HG03175 (cell line): ENCODE results near the gene CR1.
"Not testable (repeated sequence)": the region's sequence is repeated elsewhere in the genome, so short reads cannot be mapped to it uniquely, and the experiment has no call there.

Experiments
- ATAC-seq: cut with Tn5 transposase; IDR thresholded peaks from one replicate; pipeline ENCODE4 v1.9.1; 2021; ENCODE audit warnings: mild to moderate bottlenecking, moderate library complexity; ENCODE audit not compliant: unreplicated experiment

Gene CR1

GRCh38 chr1:207502726-207503125 is 6.8 kb downstream of the CR1 start:
- ATAC-seq, result no peak

DNA sequence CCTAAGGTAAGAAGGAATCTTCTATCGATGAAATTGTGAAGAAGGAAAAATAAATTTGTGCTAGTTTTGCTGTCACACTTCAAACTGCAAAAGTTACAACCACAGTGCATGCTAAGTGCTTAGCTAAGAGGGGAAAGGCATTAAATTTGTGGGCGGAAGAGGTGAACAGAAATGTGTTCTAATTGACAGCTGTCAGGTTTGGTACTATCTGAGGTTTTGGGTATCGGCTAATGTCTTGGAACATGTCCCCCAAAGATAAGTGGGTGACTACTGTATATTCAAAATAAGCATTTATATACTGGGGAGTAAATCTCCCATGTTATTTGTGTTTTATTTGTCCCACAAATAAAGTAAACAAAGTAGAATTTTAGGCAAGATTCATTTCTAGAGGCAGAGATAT is 8.0 kb downstream of the CR1 start:
- no peak for ATAC-seq

GRCh38 chr1:207504438-207504837 is 8.5 kb downstream of the CR1 start:
- ATAC-seq, result no peak

DNA sequence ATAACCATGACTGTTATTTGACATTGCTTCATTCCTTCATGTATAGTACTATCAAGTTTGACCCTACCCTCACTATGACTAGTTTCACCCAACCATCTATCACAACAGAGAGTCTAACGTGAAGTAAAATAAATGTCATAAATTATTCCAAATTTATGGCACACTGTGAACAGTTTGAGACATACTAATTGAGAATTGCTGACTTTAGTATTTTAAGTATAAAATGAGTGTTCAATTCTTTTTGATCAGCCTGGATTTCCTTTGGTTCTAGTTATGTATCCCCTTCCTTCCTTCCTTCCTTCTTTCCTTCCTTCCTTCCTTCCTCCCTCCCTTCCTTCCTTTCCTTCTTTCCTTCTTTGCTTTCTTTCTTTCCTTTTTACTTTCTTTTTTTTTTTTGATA is 14.5 kb downstream of the CR1 start:
- no peak for ATAC-seq

GRCh38 chr1:207514890-207515289 is 18.9 kb downstream of the CR1 start:
- no peak for ATAC-seq

DNA sequence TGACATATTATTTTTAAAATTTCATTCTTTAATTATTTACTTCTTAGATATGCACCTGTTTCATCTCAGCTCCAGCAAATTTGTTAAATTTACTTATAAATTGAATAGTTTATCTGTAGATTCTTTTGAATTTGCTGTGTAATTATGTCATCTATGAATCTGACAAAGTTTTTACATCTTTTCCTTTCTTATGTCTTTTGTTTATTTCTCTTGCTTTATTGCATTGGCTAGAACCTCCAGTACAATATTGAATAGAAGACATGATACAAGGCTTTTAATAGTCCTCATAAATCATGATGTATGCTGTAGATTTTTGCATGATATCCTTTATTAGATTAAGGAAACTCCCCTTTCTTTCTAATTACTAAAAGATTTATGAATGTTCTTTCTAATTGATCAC is 20.8 kb downstream of the CR1 start:
- no peak for ATAC-seq

GRCh38 chr1:207518608-207519236 is 22.8 kb downstream of the CR1 start:
- no peak for ATAC-seq

GRCh38 chr1:207519505-207520399 is 23.8 kb downstream of the CR1 start:
- ATAC-seq, result no peak

DNA sequence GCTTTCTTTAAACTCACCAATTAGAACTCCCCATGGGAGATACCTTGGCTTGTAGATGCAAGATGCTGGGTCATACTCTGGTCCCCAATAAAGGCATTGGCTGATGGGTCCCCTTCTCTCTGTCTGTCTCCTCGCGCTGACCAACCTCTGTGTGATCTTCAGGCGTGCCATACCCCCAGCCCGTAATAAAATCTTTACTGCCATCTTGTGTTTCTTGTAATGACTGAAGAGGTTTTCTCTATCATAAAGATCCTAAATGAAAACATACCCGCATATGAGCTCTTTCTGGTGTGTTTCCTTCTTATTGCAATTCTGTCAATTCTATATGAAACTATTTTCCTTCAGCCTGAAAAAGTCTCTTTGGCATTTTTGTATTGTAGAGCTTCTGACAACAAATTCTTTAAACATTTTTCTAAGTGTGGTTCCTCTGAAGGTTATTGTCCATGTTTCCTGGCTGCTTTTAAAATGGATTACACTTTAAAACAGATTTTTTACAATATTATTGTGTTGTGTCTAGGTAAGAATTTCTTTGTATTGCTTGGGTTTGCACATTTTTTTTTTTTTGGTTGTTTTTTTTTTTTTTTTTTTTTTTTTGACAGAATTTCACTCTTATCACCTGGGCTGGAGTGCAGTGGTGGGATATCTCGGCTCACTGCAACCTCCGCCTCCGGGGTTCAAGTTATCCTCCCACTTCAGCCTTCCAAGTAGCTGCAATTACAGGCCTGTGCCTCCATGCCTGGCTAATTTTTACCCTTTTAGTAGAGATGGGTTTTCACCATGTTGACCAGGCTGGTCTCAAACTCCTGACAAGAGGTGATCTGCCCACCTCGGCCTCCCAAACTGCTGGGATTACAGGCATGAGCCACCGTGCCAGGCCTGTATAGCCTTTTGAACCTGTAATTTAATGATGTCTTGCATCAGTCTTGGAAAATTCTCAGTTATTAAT is 24.7 kb downstream of the CR1 start:
- ATAC-seq, result not testable (repeated sequence)

DNA sequence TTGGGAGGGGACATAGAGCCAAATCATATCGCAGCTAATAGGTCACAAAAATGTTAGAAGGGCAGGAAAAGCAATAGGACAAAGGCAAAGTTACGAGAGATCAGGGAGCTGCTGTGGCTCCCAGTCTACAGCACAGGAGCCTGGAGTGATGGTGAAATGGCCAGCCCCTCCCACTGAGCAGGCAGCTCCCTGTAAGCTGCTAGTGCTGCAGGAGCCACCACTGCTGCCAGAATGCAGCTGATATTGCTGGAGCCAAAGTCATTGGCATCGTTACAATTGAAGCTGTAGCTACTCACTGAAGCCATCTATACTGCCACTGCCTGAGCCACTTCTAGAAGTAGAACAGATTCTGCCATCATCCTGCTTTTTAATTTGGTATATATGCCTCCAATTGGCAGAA is 29.3 kb downstream of the CR1 start:
- not testable (repeated sequence) for ATAC-seq

- not testable (repeated sequence) for ATAC-seq
These were observed 32.4 kb downstream of the CR1 start for GRCh38 chr1:207528401-207528800.

DNA sequence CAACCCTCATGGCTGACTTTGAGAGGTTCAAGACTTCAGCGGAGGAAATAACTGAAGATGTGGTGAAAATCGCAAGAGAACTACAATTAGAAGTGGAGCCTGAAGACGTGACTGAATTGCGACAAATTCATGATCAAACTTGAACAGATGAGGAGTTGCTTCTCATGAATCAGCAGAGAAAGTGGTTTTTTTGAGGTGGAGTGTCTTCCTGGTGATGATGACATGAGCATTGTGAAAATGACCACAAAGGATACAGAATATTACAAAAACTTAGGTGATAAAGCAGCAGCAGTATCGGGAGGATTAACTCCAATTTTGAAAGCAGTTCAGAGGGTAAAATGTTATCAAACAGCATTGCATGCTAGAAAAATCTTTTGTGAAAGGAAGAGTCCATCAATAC is 40.3 kb downstream of the CR1 start:
- ATAC-seq, result not testable (repeated sequence)

GRCh38 chr1:207546677-207547357 is 50.9 kb downstream of the CR1 start:
- not testable (repeated sequence) for ATAC-seq

GRCh38 chr1:207554823-207555222 is 58.9 kb downstream of the CR1 start:
- ATAC-seq, result not testable (repeated sequence)

GRCh38 chr1:207565546-207566468 is 69.8 kb downstream of the CR1 start:
- ATAC-seq, result no peak

DNA sequence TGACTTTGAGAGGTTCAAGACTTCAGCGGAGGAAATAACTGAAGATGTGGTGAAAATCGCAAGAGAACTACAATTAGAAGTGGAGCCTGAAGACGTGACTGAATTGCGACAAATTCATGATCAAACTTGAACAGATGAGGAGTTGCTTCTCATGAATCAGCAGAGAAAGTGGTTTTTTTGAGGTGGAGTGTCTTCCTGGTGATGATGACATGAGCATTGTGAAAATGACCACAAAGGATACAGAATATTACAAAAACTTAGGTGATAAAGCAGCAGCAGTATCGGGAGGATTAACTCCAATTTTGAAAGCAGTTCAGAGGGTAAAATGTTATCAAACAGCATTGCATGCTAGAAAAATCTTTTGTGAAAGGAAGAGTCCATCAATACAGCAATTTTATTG is 76.0 kb downstream of the CR1 start:
- ATAC-seq, result not testable (repeated sequence)

DNA sequence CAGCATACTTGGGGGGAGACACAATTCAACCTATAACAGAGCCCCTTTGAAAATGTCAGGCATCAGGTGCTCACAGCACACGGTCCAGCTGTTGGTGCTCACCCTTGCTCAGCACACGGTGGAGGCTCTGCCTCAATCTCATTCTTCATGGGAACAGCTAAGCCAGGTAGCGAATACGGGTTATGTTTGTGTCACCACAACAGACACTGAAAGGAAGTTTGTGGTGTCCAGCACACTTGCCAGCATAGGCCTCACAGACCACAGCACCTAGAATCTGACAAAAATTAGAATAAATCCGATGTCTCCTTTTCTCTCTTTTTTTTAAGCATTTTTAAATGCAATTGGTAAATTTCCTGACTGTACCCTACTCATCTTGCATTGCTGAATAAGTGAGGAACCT is 77.1 kb downstream of the CR1 start:
- ATAC-seq, result not testable (repeated sequence)

DNA sequence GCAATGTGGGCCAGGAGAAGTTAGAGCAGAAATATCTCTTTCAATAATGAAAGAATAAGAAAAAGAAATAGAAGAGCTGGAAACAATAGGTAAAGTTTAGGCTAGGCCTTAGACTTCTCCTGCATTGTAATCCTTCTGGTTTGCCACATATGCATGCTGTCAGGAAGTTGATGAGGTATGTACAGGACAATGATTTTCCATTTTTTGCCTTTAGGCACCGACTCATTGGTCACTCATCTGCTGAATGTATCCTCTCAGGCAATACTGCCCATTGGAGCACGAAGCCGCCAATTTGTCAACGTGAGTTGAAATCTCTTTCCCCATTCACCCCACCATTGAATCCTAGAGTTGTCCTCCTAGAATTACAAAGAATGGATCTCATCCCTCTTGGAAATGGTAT is 79.4 kb downstream of the CR1 start:
- ATAC-seq, result not testable (repeated sequence)

GRCh38 chr1:207578796-207579435 is 83.0 kb downstream of the CR1 start:
- ATAC-seq, result peak; percentile 29
